ENCODE data around the gene OR4D2. TPM values are rescaled to one million over a fixed set of nuclear protein-coding genes. Genes with fewer than 3 reads are reported as not detected.

OR4D2 gene
- total and polyA plus RNA-seq, 2 donors from 2014 or later: not detected

GRCh38 chr17:58161566-58161965 lies 5.2 kb upstream of the OR4D2 start:
- H3K27ac ChIP-seq (ENCODE audit: low read depth in 2 of 2, low read length in 2 of 2): no peak overlapping the region
- no peak overlapping the region for H3K9ac ChIP-seq (ENCODE audit: low read length in 3 of 3)
- H3K4me1 ChIP-seq (ENCODE audit: control insufficient read depth in 2 of 3, insufficient read depth in 2 of 3, low read depth in 1 of 3, low read length in 3 of 3): no peaks in the 10 kb centered on the region
- DNase-seq (no peak), FAIRE-seq (no peak)
- intact Hi-C loops (cut with DNase I): no loop called here
- TF ChIP-seq CTCF (IDR thresholded peaks at IDR 0.05; ENCODE audit: borderline replicate concordance, extremely low read depth, insufficient read depth): no peak
- no peak overlapping the region for H3K4me3 ChIP-seq (ENCODE audit: low read length in 3 of 3)
- no peaks in the 10 kb centered on the region for H3K36me3 ChIP-seq (ENCODE audit: control insufficient read depth in 2 of 3, insufficient read depth in 3 of 3, low read length in 3 of 3)
- H3K27me3 ChIP-seq (ENCODE audit: control insufficient read depth, insufficient read depth, low read length): peaks cover 13% of the 10 kb centered on the region
- H3K9me3 ChIP-seq (ENCODE audit: control insufficient read depth in 2 of 3, insufficient read depth in 1 of 3, low read length in 3 of 3): no peaks in the 10 kb centered on the region

- intact Hi-C loops (cut with DNase I): no loop called here
- no peaks in the 10 kb centered on the region for H3K4me1 ChIP-seq (ENCODE audit: control insufficient read depth in 2 of 3, insufficient read depth in 2 of 3, low read depth in 1 of 3, low read length in 3 of 3)
- no peaks in the 10 kb centered on the region for H3K36me3 ChIP-seq (ENCODE audit: control insufficient read depth in 2 of 3, insufficient read depth in 3 of 3, low read length in 3 of 3)
- no peak for FAIRE-seq
- H3K27ac ChIP-seq (ENCODE audit: low read depth in 2 of 2, low read length in 2 of 2): no peak overlapping the region
- H3K27me3 ChIP-seq (ENCODE audit: control insufficient read depth, insufficient read depth, low read length): no peaks in the 10 kb centered on the region
- H3K9ac ChIP-seq (ENCODE audit: low read length in 3 of 3): no peak overlapping the region
- H3K4me3 ChIP-seq (ENCODE audit: low read length in 3 of 3): no peak overlapping the region
- H3K9me3 ChIP-seq (ENCODE audit: control insufficient read depth in 2 of 3, insufficient read depth in 1 of 3, low read length in 3 of 3): no peaks in the 10 kb centered on the region
- DNase-seq: peak in 1 of 5 donors; percentile 2
- no peak for TF ChIP-seq CTCF (IDR thresholded peaks at IDR 0.05; ENCODE audit: borderline replicate concordance, extremely low read depth, insufficient read depth)
These were observed 801 bp upstream of the OR4D2 start for GRCh38 chr17:58165981-58166380.

- no peaks in the 10 kb centered on the region for H3K27me3 ChIP-seq (ENCODE audit: control insufficient read depth, insufficient read depth, low read length)
- intact Hi-C loops (cut with DNase I): no loop called here
These were observed 3.8 kb downstream of the OR4D2 start for GRCh38 chr17:58170622-58171021.

More at GRCh38 chr17:58170622-58171021, 3.8 kb downstream of the OR4D2 start:
- DNase-seq (no peak), FAIRE-seq (no peak)
- TF ChIP-seq CTCF (IDR thresholded peaks at IDR 0.05; ENCODE audit: borderline replicate concordance, extremely low read depth, insufficient read depth): no peak
- no peak overlapping the region for H3K4me3 ChIP-seq (ENCODE audit: low read length in 3 of 3)
- H3K27ac ChIP-seq (ENCODE audit: low read depth in 2 of 2, low read length in 2 of 2): no peak overlapping the region
- no peak overlapping the region for H3K9ac ChIP-seq (ENCODE audit: low read length in 3 of 3)
- no peaks in the 10 kb centered on the region for H3K9me3 ChIP-seq (ENCODE audit: control insufficient read depth in 2 of 3, insufficient read depth in 1 of 3, low read length in 3 of 3)
- no peaks in the 10 kb centered on the region for H3K4me1 ChIP-seq (ENCODE audit: control insufficient read depth in 2 of 3, insufficient read depth in 2 of 3, low read depth in 1 of 3, low read length in 3 of 3)
- H3K36me3 ChIP-seq (ENCODE audit: control insufficient read depth in 2 of 3, insufficient read depth in 3 of 3, low read length in 3 of 3): no peaks in the 10 kb centered on the region
